ENCODE results near the gene JCHAIN.

- TF ChIP-seq CTCF (conservative IDR thresholded peaks at IDR 0.05; ENCODE audit: low read depth, low read length) (no peak), FOS (IDR thresholded peaks at IDR 0.05; ENCODE audit: low read depth, low read length) (no peak), POLR2A (IDR thresholded peaks at IDR 0.05; ENCODE audit: low read depth, low read length) (peak; percentile 53)
Measured at GRCh38 chr4:70705183-70706043, 39.1 kb upstream of the JCHAIN start.

Data from IMR-90 (cell line).